ENCODE results near the gene MARF1. TPM values are rescaled to one million over a fixed set of nuclear protein-coding genes. Genes with fewer than 3 reads are reported as not detected.

Gene MARF1
- total RNA-seq, 3 donors from 2014 or later, result 60.1 to 162 (median 90.9) TPM

DNA sequence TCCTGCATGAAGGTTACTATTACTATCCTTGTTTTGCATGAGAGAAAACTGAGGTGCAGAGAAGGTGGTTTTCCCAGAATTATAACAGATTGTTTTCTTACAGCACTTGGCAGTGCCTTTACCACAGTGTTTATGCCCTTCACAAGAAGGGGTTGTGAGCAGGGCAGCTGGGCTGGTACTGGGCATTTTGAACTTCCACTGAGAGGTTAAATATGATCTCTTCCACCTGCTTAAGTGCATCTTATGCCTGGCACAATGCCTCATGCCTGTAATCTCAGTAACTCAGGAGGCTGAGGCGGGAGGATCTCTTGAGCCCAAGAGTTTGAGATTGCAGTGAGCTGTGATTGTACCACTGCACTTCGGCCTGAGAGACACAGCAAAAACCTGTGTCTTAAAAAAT lies 43.3 kb upstream of the MARF1 start:
- ATAC-seq, result no peak
- Histone ChIP-seq H3K4me1 (ENCODE audit: low read depth) (no peaks in the 10 kb centered on the region), H3K4me3 (no peak overlapping the region), H3K9me3 (no peaks in the 10 kb centered on the region), H3K36me3 (ENCODE audit: low read depth) (no peaks in the 10 kb centered on the region)
- no peak for DNase-seq
- intact Hi-C loops (cut with DNase I, micrococcal nuclease), result no loop called here
- TF ChIP-seq, protein P1, sequence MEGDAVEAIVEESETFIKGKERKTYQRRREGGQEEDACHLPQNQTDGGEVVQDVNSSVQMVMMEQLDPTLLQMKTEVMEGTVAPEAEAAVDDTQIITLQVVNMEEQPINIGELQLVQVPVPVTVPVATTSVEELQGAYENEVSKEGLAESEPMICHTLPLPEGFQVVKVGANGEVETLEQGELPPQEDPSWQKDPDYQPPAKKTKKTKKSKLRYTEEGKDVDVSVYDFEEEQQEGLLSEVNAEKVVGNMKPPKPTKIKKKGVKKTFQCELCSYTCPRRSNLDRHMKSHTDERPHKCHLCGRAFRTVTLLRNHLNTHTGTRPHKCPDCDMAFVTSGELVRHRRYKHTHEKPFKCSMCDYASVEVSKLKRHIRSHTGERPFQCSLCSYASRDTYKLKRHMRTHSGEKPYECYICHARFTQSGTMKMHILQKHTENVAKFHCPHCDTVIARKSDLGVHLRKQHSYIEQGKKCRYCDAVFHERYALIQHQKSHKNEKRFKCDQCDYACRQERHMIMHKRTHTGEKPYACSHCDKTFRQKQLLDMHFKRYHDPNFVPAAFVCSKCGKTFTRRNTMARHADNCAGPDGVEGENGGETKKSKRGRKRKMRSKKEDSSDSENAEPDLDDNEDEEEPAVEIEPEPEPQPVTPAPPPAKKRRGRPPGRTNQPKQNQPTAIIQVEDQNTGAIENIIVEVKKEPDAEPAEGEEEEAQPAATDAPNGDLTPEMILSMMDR (IDR thresholded peaks at IDR 0.05), result no peak

DNA sequence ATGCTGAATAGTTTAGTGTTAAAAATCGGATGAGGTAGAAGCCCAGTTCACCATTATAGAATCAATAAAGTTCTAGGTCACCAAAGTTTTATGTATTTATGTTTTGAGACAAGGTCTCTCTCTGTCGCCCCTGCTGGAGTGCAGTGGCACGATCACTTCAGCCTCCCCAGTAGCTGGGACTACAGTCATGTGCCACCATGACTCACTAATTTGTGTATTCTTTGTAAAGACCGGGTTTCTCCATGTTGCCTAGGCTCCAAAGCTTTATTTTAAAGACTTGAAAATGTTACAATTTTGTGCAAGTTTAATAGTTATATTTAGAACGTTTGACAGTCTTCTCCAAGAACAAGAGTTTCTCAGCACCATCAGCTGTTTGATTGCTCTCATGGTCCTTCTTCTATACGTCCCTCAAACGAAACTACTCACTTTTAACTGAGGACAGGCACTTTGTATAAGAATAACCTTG lies 39.2 kb upstream of the MARF1 start:
- no peaks in the 10 kb centered on the region for H3K4me1 ChIP-seq (ENCODE audit: low read depth)
- TF ChIP-seq, protein P1 (IDR thresholded peaks at IDR 0.05), result no peak
- no peaks in the 10 kb centered on the region for H3K36me3 ChIP-seq (ENCODE audit: low read depth)
- intact Hi-C loops (cut with DNase I, micrococcal nuclease), result no loop called here
- DNase-seq (peak in 1 of 3 donors; percentile 25), ATAC-seq (peak; percentile 81)
- no peaks in the 10 kb centered on the region for H3K9me3 ChIP-seq
- H3K4me3 ChIP-seq, result no peak overlapping the region

DNA sequence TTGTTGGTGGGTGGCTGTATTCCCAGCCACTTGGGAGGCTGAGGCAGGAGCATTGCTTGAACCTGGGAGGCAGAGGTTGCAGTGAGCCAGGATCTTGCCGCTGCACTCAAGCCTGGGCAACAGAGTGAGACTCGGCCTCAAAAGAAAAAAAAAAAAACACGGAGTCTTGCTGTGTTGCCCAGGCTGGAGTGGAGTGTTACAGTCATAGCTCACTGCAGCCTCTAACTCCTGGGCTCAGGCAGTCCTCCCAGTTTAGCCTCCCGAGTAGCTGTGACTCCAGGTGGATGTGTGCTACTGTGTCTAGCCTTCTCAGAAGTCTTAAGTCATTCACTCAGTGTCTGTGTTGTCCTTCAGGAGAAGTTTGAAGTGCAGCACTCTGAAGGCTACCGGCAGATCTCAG lies 34.5 kb upstream of the MARF1 start:
- DNase-seq (no peak), ATAC-seq (no peak)
- Histone ChIP-seq H3K36me3 (ENCODE audit: low read depth) (no peaks in the 10 kb centered on the region), H3K4me3 (no peak overlapping the region), H3K4me1 (ENCODE audit: low read depth) (peaks cover 8% of the 10 kb centered on the region), H3K9me3 (no peaks in the 10 kb centered on the region)
- TF ChIP-seq, protein P1 (IDR thresholded peaks at IDR 0.05), result no peak
- intact Hi-C loops (cut with DNase I, micrococcal nuclease), result no loop called here

DNA sequence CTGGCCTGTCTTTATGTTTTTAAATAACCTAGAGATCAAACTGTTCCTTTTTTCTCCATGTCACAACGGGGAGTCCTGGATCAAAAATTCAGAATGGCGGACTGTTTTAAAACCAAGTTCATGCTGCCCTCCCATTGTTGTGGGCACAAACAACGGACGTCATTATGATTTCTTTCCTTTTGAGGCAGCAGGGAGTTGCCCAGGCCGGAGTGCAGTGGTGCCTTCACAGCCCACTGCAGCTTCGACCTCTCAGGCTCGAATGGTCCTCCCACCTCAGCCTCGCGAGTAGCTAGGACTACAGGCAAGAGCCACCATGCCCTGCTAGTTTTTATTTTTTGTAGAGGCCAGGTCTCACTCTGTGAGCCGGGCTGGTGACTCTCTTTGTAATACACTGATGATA lies 33.6 kb upstream of the MARF1 start:
- no peaks in the 10 kb centered on the region for H3K36me3 ChIP-seq (ENCODE audit: low read depth)
- ATAC-seq (no peak), DNase-seq (no peak)
- H3K4me1 ChIP-seq (ENCODE audit: low read depth), result peaks cover 8% of the 10 kb centered on the region
- no peak overlapping the region for H3K4me3 ChIP-seq
- H3K9me3 ChIP-seq, result no peaks in the 10 kb centered on the region
- TF ChIP-seq, protein P1 (IDR thresholded peaks at IDR 0.05), result no peak
- intact Hi-C loops (cut with DNase I, micrococcal nuclease), result no loop called here

DNA sequence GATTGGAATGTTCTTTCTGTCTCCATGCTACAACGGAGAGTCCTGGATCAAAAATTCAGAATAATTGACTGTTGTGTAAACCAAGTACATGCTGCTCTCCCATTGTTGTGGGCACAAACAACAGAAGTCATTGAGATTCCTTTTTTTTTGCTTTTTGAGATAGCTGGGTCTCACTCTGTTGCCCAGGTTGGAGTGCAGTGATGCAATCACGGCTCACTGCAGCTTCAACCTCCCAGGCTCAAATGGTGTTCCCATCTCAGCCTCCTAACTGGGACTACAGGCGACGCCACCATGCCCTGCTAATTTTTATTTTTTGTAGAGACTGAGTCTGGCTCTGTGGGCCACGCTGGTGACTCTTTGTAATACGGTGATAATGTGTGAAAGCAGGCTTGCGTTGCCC lies 31.6 kb upstream of the MARF1 start:
- Histone ChIP-seq H3K4me3 (no peak overlapping the region), H3K4me1 (ENCODE audit: low read depth) (peaks cover 8% of the 10 kb centered on the region), H3K9me3 (no peaks in the 10 kb centered on the region), H3K36me3 (ENCODE audit: low read depth) (no peaks in the 10 kb centered on the region)
- ATAC-seq (no peak), DNase-seq (peak in 1 of 3 donors; percentile 11)
- intact Hi-C loops (cut with DNase I, micrococcal nuclease), result no loop called here
- TF ChIP-seq, protein P1 (IDR thresholded peaks at IDR 0.05), result no peak
